Activated gamma-delta T cell treated with Interleukin-2 at 50 U/mL for 16 hours (primary cell): ENCODE data around the gene PSMC6.
"Not testable (repeated sequence)": the region's sequence is repeated elsewhere in the genome, so short reads cannot be mapped to it uniquely, and the experiment has no call there.

Source experiments
- DNase-seq: peaks from one replicate; pipeline ENCODE4 v3.0.0-alpha.2; 2020

PSMC6 gene

DNA sequence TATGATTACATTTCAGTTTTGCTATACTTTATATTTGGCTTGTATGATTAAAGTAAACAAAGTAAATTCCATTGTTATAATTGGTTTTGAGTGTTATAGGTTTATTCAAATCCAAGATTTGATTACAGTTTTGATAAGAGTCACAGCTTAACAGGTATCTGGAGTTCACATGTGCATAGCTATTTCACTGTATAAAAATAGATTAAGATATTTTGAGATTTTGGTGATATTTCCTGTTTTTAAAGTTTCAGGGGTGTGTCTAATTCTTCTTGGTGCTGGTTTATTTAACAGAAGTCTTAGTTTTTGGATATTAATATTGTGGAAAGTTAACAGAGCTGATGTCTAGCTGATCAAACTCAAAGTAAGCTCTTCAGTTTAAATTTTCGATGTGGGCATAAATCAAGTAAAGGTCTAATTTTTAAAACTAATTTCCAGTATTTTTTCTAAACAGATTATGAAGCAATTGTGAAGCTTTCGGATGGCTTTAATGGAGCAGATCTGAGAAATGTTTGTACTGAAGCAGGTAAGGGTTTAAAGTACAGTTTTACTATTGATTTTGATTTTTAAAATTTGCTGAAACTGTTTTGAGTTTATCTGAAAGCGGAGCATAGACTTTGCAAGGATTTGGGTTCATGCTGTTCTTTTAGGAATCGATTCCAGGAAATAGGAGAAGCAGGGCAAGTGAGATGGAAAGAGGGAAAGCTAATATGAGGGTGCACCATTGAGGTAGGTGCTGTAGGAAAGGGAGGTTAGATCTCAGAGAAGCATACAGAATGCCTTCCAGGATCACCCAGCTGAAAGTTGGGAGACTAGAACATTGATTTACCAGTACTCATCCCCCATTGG, 16.7 kb downstream of the PSMC6 start:
- DNase-seq: no peak

DNA sequence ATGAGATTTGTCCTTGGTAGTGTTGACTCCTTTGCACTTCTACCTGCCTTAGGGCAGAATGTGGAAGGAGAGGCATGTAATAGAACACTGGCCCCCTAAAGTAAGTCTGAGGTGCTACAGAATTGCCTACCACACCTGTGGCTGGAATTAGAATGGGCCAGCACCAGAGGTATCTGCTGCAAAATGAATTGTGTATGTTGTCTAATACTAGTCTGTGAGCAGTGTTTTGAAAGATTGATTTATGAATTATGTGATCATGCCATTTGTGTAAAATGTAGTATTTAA, 17.3 kb downstream of the PSMC6 start:
- DNase-seq: no peak

DNA sequence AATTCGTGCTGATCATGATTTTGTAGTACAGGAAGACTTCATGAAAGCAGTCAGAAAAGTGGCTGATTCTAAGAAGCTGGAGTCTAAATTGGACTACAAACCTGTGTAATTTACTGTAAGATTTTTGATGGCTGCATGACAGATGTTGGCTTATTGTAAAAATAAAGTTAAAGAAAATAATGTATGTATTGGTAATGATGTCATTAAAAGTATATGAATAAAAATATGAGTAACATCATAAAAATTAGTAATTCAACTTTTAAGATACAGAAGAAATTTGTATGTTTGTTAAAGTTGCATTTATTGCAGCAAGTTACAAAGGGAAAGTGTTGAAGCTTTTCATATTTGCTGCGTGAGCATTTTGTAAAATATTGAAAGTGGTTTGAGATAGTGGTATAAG, 20.5 kb downstream of the PSMC6 start:
- not testable (repeated sequence) for DNase-seq

DNA sequence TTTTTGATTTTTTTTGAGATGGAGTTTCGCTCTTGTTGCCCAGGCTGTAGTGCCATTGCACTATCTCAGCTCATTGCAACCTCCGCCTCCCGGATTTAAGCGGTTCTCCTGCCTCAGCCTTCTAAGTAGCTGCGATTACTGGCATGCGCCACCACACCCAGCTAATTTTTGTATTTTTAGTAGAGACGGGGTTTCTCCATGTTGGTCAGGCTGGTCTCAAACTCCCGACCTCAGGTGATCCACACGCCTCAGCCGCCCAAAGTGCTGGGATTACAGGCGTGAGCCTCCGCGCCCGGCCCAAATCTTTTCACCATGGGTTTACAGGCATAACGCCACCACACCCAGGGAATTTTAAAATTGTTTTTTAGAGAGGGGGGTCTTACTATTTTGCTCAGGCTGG, 22.0 kb downstream of the PSMC6 start:
- DNase-seq: not testable (repeated sequence)

DNA sequence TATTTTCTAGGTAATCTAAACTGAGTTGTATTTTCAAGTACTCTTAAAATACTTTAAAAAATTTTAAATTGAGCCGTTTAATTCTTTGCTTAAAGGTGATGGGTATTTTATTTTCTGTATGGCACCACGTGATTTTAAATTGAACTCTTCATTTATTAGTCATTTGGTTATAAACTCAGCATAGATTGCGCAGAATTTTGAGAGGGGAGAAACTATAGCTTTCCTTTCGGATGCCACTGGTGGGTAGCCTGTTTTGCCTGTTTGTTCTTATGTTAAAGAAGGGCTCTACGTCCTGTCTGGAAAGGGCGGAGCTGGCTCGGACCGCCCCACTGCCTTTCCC, 22.6 kb downstream of the PSMC6 start:
- no peak for DNase-seq

DNA sequence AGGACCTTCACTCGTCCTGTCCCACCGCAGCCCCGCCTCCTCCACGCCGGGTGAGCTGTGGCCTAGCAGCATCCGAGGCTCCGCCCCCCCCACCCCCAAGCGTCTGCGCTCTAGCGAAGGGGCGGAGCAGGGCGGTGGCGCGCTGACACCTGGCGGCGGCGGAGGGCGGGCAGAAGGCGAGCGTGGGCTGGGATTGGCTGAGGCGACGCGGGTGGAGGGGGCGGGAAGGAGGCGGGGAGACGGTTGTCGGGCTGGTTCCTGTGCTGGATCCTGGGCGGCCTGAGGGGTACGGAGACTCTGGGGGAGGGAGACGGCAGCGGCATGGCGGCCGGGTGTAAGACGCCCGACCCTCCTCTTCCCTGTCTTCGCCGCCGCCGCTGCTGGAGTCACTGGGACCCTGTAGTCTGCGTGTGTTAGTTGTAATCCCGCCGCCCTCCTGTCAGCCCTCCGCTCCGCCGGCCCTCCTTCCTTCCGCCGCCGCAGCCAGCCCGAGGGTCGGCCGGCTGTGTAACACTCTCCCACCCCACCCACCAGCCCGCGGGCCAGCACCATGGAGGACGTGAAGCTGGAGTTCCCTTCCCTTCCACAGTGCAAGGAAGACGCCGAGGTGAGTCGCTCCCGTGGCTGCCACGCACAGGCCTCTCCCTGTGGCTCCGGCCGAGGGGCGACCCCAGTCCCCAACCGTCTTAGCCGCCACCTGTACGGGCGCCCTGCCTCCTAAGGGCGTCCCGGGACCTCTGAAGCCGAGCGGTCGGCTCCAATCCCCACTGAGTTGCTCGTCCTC, 23.1 kb downstream of the PSMC6 start, which contains the start of gene STYX:
Gene STYX, plus strand, starts transcription at position 242 of the 784 bp plus-strand sequence. Its CDS starts 309 bp downstream, at position 551.
- peak; percentile 97 for DNase-seq

DNA sequence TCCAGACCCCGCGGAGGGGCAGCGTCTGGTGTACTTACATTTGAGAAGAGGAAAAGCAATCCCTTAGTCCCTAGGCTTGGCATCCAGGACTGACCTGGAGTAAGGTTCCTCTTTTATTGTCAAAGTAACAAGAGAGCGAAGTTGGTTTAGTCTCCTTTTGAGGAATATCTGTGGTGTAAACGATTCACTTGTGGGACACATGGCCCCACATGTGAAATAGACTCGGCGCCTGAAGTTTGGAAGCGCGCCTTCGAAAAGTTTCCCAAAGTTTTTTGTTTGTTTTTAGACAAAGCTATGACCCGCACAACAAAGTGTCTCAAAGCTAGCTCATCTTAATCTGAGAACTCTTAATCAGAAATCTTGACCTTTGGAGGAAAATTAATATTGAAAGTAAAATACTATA, 23.7 kb downstream of the PSMC6 start:
- DNase-seq: no peak

DNA sequence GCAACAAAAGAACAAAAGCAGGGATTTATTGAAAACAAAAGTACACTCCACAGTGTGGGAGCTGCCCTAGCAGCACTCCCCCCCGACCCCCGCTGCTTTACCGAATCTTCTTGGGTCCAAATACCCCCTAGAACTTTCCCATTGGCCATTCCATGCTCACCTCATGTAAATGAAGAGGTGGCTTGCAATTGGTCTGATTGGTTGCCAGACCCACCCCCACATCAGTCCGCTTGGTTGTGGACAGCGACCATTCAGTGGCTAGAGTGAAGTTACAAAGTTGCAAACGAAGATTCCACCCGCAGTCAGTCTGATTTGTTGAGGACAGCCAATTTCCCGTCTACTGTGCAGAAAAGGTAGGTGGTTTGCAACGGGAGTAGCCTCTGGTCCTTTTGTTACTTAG, 26.8 kb downstream of the PSMC6 start:
- DNase-seq: no peak

DNA sequence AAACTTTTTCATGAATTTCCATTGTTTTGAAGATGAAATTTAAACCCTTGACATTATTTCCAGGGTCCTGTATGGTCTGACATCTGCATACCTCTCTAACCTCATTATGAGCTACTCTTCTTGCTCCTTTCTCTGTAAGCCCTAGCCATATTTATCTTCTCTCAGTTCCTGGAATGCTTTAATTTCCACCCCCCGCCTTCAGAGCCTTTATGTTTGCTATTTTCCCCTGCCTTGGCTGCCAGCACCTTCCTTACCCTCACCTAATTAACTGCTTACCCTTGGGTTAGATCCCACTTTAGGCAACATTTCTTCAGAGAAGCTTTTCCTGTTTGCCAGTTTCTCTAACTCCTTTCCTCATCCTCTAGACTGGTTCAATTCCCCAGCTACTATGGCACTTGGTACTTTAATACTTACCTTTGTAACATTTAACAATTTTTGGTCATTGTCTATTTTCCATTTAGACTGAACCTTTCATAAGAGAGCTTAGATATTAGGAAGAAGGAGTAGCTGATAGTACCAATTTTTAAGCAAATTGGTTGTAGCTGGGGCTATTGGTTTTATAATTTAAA, 29.0 kb downstream of the PSMC6 start:
- no peak for DNase-seq

DNA sequence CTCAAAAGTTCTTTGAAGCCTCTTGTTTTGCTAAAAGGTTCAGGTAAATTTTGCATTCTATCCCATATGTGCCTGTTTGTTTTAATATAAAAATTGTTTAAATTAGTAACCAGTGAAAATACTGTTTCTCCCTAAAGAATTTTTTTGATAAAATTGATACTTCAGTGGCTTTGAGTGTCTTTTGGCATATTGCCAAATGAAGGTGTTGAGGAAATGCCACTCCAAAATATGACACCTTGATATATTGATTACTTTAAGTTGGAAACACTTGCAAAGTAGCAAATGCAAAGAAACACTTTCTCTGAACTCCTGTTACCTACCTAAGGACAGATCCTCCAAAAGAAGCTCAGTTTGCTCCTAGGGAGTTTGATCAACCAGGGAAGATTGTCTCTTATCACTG, 31.4 kb downstream of the PSMC6 start:
- DNase-seq: no peak

DNA sequence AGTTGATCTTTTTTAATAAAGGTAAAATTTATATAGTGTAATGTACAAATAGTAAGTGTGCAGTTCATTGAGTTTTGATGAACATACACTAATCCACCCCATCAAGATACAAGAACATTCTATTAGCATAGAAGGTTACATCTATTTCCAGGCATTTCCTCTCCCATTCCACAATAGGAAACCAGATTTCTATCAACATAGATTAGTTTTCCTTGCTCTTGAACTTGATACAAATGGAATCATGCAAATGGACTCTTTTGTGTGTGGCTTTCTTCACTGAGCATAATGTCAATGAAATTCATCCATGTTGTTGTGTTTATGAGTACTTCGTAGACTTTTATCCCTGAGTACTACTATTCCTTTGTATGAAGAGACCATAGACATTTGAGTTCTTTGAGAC, 33.8 kb downstream of the PSMC6 start:
- DNase-seq: no peak

DNA sequence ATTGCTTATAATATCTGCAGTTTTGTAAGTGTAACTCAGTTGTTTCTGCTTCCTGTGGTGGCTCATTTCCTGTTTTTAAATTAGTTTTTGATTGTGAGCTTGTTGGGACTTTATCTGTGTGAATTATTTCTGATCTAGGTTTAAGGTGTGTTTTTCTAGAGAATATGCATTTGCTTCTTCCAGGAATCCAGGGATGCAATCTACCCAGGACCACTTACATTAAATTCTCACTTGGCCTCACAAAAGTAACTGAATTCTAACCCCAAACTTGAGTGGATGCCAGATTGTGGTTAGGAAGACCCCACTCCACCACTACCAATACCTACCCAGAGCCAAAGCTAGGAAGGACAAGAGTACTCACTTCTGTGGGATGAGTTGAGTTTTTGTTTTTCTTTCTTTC, 34.9 kb downstream of the PSMC6 start:
- no peak for DNase-seq

DNA sequence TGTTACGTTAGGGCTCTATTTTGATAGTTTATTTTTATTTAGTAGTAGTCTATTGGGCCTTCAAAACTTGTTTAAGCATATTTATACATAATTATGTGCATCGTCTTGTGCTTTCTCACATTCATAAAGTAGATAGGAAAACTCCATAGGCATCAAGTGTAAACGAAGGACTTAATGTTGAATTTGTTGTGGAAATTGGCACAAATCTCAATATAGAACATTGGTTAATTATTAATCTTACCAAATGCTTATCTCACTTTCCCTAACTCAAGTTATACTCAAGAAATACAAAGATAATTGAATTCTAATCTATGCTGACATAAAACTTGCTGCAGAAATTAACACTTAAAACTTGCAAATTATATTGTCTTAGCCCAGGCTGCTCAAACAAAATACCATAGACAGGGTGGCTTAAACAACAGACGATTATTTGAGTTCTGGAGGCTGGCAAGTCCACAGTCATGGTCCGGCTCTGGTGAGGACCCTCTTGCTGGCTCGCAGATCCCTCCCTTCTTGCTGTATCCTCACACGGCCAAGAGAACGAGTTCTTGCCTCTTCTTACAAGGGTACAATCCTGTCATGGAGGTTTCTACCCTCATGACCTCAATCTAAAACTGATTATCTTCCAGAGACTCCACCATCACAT, 41.8 kb downstream of the PSMC6 start:
- no peak for DNase-seq

DNA sequence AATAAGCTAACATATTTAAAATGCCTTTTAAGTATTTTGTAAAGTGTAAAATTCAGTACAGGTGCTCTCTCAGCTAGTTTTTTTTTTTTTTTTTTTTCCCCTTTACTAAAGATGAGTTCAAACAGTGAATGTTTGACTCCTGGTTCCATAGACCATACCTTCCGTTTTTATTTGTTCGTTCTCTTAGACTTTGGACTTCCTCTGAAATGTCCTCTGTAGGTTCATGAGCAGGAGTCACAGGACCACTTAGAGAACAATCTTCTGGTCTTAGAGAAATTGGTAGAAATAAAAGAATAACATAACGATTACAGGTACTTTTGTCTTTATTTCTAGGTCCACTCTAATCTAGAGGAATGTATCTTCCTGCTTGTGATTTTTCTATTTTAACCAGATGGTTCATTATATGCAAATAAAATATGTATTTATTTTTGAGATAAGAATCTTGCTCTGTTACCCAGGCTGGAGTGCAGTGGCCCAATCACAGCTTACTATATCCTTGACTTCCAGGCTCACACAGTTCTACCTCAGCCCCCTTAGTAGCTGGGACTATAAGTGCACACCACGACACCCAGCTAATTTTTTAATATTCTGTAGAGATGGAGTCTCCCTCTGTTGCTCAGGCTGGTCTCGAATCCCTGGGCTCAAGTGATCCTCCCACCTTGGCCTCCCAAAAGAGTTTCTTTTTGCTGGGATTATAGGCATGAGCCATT, 48.8 kb downstream of the PSMC6 start:
- no peak for DNase-seq

DNA sequence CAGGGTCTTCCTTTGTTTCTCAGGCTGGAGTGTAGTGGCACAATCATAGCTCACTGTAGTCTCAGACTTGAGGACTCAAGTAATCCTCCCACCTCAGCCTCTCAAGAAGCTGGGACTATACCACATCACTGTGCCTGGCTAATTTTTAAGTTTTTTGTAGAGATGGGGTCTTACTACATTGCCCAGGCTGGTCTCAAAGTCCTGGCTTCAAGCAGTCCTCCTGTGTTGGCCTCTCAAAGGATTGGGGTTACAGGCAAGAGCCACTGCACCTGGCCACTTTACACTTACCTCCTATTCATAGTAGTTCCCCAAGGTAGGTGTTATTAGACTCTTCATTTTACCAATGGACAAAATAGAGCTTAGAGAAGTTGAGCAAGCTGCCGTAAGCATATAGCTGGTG, 52.1 kb downstream of the PSMC6 start:
- no peak for DNase-seq

DNA sequence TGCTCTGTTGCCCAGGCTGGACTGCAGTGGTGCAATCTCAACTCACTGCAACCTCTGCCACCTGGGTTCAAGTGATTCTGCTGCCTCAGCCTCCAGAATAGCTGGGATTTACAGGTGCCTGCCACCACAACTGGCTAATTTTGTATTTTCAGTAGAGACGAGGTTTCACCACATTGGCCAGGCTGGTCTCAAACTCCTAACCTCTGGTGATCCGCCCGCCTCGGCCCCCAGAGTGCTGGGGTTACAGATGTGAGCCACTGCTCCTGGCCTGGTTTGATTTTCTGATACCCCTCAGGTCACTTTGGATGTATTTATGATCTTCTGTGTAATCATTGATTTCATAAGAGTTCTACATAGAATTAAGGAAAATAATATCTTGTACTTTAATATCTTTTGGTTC, 55.9 kb downstream of the PSMC6 start:
- DNase-seq: not testable (repeated sequence)

DNA sequence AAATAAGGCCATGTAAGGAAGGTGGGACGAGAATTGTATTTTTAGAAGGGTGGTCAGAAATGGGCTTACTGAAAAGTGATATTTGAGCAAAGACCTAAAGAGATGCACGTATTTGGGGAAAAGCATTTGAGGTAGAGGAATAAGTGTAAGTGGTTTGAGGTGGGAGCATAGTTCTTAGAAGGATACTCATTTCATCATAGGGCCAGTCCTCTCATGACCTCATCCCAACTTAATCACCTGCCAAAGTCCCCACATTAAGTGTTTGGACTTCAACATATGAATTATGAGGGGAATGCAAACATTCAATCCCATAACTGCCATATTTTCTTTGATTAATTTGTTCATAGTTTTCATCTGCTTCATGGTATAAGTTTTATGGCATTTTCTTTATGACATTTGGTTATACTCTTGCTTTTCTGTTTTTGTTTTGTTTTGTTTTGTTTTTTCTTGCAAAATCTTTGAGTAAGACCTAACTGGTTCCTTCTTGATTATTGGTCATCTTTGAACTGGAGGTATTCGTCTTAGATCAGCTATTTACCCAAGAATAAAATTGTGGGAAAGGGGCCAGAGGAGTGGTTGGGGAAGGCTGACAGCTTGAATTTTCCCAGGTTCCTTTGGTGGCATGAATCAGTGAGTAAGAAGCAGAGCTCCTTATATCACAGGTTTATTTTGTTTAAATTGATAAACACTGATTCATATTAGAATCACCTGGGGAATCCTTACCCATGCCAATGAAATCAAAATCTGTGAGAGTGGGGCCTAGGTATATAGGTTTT, 60.2 kb downstream of the PSMC6 start:
- no peak for DNase-seq

DNA sequence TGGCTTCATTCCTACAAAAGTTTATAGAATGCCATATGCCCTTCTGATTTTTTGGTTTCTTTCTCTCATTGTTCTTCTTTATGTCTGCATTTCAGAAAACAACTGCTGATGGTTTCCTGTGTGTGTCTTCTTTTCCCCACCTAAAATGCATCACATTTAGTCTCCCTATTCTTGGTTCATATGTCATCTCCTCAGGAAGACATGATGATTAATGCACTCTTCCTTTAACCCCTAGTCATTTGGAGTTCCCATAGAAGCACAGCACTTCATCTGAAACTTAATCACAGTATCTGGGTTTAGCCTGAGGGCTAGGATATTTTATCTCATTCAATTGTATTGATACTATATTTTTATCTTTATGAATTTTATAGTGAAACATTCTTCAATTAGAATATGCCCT, 62.9 kb downstream of the PSMC6 start:
- no peak for DNase-seq

DNA sequence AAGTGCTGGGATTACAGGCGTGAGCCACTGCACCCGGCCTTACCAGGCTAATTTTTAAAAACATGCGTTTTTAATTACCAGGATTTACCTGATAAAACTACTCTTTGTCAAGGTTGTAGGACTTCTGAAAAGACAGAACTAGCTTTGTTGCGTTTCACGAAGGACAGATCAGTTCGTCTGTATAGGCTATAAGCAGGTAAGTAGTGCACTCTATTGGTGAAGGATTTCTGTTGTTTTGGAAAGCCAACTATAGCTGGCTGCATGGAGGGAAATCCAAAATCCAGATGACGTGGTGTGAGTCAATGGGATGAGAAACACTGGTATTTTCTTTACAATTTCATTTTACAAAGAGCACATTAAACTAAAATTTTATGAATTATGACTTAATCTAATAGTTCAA, 69.8 kb downstream of the PSMC6 start:
- no peak for DNase-seq
